Measurements from ENCODE around the gene SPAG16.
A peak's percentile ranks its signal among the peaks of the same experiment; 100 is the strongest.

Gene SPAG16

DNA sequence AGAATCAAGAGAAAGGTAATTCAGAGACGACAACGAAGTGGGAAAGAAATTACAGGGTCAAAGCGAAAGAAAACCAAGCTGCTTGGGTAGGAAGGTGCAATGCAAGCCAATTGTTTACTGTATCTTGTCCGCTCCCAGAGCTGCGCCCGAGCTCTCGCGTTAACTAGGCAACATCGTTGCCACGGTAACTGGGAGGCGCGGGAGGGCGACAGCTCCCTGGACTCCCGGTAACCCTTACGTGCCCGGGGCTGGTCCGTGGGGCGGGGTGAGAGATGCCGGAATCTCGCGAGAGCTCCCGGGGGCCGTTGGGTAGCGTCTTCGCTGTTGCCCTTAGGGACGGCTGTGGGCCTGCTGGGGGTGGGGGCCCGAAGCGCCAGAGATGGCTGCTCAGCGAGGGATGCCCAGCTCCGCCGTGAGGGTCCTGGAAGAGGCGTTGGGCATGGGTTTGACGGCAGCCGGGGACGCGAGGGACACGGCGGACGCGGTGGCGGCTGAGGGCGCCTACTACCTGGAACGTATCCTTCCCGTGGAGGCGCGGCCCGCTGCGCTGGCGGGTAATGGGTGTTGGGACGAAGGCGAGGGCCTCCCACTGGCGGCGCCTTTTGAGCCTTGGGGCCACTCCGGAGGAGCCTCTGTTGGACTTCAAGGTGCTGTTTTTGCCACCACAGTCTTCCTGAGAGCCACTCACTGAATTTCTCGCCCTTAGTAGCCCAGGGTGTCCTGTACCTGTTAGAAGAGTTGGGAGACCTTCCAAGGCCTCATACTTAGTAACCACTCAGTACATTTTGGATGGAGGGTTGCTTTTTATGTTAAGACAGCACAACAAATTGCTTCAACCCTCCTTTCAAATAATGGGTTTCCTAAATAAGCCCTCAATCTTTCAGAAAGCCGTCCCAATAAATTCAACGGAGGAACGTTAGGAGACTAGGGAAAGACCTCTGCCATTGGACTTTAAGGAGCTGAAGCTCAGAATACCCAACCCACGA is at the start of gene SPAG16:
TSS of gene SPAG16 (plus strand) at position 360 of the 986 bp plus-strand sequence.
- peak; percentile 98 for DNase-seq

DNA sequence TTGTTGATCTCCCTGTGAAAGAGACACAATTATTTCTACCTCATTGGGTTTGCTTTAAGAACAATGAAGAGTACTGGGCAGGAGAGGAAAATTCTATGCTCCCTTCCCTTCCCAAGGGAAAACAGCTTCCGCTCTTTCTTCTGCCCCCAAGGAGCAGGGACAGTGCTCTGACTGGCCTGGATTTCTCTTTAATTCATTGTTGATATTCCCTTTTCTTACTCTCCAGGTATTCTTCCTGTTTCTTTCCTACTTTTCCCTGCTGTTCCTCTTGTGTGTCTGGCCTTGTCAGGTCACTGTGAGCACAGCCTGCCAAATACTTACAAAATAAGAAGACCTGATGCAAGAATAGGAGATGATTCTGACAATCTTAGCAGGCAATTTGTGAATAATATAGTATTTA is 49.6 kb upstream of the SPAG16 start:
- DNase-seq, result no peak

DNA sequence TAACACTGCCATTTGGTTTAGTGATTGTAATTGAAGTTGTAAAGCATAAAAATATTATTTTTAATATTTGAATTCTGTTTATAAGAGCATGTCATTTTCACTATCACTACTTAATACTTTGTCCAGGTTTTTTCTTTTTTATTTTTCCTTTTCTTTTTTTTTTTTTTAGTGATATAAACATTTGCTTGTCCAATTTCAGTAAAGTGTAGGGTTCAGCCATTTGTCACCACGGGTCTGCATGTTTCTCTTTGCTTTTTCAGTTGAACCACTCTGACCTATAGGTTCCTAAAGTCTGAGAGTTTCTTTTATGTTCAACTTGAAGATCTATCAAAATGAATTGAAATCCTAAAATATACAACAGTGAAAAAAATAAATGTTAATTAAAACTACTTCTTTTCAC is 48.5 kb upstream of the SPAG16 start:
- DNase-seq, result no peak

DNA sequence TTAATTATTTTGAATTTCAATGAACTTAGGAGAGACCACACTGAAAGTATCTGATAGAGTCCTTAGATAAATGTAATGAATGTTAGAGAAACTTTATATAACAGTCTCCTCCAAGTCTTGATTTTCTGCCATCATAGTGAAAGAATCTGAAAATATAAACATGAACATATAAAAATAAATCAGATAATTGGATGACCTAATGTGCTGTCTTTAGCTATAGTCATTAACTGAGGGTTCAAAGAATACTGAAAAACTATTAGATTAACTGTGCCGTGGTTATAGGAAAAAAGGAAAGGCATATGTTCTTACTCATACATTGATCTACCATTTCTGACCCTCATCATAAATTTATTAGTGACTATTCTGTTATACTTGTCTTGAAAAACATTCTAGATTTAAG is 47.0 kb upstream of the SPAG16 start:
- no peak for DNase-seq

DNA sequence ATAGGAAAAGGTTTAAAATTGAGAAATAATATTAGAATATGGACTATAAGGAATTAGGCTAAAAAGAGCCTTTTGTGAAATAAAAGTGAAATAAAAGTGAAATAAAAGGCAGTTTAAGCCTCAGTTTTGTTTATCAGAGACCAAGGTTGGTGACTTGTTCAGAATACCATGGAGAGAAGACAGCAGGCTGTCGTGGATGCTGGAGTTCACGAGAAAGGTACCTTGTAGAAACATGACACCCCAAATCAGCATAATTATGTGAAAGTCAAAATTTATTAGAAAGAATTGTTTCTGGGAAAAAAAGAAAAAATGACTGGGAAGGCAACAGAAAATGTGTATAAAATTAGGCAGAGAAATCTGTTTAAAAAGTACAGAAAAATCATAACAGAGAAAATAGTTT is 46.5 kb upstream of the SPAG16 start:
- no peak for DNase-seq

DNA sequence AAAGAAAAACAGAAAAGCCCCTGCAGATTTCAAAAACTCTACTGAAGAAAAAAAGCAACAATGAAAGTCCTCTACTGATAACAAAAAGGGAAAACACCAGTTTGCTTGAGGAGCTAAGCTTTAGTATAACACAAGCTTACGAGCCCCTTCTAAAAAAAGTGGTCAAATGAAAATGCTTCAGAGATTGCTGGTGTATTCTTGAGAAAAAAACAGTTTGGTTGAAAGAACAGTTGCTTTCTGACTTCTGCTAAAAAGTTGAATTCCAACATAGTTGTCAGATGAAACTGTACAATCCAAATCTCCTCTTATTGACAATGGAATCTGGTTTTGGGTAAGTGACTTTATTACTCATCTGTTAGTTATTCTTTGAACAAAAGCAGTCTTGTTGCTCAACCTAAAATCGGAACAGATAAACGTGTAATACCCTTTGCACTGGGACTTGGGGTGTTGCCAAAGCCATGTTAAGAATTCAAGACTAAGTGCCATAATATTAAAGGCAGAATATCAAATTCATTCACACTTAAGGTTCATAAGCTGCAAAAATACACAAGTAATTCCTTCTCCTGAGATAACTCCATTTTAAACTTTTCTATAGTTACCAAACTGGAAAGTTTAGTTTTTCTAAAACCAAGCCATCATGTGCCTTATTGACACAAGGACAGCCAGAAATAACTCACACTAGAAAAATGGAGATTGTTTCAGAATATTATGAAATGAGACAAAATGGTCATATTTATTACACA is 45.3 kb upstream of the SPAG16 start:
- no peak for DNase-seq

DNA sequence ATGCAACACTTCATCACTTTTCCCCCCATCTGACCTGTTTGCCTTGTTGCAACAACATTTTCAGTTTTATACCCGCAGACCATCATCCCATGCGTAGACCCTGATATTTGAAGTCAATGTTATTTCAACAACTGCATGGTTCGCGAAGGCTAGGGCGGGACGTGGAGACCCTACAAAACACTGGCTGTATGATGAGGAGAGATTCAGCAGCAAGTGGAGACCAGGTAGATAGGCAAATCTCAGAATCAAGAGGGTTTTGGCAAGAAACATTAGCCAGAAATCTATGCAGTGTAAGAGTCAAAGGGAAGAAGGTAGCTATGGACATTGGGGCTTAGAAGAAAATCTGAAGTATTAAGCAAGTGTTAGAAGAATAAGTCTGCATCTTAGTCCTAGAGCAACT is 42.4 kb upstream of the SPAG16 start:
- DNase-seq, result no peak

DNA sequence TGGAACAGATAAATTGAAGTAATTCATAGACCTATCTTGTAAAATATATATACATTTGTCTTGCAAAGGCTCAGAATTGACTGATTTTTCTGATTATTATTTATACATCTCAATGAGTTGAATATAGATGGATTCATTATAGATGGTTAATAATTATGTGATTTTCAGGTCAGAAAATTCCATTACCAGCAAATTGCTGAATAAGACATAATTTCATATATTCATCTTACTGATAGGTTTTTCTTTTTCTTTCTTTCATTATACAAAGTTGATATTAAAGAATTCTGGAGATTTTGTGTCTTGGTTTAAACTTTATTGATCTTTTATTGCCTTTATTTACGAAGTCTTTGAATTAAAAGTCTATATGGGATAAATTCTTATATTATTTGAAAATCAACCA is 41.6 kb upstream of the SPAG16 start:
- no peak for DNase-seq

DNA sequence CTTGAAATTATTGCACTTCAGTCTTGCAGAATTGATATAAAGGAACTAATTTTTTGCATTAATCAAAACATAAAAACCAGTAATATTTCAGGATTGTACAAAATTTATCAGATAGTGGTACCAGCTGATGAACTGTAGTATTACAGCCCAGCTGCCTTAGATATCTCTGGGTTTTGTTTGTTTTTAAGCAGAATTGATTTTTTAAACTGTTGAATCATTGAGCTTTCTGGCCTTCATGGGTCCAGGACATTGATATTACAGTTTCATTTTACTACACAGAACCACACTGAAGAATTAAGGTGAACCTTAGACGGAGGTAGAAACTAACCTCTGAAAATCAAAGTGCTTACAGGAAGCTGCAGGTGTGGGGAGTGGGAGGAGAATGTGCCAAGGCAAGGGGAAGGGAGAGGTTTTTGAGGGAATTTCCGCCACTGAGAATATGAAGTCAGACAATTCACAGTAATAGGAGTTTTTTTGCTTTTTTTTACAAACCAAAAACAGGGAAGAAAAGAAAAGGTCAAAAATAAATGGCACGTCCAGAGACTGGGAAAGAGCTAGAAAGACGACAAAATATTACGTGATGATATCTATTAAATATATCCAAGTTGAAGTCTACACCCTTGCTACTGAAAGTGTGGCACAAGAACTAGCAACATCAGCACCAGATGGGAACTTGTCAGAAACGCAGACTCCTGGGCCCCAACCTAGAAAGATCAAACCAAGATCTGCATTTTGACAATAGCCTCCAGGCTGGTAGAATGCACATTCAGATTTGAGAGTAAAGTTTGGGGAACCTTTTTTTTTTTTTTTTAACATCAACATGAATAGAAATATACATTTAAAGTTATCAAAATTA is 40.8 kb upstream of the SPAG16 start:
- no peak for DNase-seq

DNA sequence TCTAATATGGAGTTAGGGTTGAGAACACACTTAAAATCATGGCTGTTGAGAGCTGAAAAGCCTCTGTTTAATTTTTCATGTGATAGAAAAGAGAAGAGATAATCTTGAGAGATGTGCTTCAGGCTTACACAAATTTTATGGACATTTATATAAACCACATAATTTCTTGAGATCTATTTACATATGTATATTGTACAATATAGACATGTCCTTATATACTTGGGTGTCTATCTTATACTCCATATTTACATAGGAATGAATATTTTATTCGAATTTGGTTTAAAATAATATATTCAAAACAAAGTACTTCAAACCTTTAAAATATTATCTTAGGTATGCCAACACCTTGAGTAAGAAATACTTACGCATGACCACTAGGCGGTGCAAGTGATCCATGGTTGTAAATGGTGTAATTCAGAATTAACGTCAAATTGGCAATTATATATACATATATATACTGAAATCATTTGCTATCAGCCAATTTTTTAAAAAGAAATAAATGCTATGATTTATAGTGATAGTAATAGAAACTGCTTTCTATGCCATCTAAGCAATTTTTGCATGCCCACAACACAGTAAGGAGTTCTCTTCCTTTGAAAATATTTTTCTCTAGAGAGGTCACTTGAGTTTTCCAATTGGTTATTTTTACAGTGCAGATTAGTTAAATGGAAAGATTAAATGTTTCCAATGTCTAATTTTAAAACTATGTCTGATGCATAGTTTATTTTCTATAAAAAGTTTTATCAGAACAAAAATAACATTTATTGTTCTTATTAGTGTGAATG is 37.6 kb upstream of the SPAG16 start:
- peak; percentile 69 for DNase-seq

DNA sequence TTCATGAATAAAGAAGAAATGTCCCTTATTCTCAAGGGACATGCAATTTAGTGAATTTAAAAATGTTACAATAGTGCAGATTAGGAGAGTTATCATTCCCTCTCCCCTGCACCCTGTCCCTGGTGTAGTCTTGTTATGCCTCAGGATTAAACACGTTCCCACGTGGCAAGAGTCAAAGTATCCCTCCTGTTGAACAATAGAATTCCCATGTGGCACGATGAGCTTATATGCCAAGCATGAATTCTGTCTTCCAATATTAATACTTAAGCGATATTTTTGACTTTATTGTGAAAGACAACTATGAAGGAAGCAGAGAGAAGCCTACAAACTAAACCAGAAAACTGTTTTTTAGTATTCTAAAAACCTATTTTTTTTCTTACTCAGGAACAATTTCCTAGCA is 36.7 kb upstream of the SPAG16 start:
- DNase-seq, result no peak

DNA sequence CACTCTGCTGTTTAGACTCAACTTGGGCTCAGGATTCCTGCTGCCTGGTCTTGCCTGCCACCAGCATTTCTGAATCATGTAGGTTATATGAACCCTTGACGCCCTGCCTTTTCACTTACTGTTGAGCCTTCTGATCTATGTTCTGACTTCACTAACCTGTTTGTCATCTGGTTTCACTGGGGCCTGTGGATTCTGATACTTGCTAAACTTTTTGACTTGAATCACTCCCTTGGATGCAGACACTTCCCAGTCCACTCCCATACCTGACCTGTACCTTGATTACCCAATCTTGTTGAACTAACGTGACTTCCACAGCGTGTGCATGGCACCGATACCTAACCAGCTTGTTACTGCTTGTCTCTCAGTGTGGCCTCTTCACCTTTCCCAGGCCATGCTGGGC is 35.6 kb upstream of the SPAG16 start:
- DNase-seq, result no peak

DNA sequence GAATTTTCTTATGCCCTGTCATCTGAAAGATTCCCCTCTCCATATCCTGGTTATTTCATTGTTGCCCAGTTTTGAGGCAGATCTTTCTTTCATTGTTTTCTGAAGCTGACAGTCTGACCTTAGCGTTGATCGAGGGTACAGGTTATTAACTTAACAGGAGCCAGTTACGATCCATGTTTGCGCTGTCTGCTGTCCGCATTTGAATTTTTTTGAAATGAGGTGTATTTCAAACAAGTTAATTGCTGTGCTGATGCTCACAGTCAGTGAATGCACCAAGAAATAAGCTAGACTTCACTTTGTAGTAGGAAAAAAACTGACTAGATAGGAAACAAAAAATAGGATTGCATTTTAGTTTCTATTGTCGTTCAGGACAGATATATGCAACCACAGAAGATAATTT is 34.8 kb upstream of the SPAG16 start:
- DNase-seq, result no peak

DNA sequence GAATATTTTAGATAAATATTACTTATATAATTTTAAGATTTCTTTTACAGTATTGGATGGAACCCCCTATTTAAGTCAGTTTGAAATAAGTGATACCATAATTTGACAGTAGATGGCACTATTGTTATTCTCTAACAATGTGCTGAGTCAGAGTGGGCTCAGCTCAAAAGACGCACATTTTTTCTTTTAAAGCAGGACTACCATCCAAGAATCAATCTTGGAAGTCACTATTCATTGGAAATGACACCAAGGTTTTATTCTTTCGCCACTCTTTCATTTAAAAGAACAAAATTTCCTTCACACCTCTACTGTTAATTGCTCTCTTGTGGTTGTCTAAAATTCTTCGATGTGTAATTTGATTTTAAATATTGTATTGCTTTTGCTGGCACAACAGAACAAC is 32.6 kb upstream of the SPAG16 start:
- DNase-seq, result no peak

DNA sequence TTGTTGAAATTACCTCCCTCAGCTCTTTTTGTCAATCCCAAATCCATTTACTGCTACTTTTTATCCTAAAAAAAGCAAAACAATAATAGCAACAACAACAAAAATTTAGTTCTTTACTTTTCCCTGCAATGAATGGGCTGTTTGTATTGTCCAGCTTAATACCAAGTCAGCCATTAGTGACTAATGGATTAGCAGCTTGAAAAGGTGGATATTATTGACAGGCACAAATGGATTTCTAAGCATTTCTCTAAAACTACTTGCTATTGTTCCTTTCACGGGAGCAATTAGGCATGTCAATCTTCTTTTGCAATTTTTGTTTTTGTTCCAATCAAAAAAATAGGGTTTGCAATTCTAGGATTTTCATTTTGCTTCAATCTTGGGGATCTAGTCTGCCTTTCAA is 32.1 kb upstream of the SPAG16 start:
- no peak for DNase-seq

DNA sequence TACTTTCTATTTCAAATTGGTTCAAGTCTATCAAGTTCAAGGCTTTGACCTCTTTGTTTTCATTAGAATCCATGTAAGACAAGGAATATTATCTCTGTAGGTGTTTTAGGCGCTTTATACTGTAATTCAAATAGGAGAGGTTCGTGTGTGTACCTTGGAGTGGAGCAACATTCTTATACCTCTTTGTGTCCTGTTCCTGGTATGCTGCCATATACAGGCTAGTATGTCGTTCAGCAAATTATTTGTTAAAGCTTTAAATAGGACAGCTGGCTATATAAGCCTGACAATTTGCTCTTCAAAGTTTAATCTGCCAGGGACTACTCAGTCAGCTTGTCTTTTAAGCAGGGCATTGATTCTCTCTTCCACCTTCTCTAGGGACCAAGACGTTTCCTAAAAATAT is 31.1 kb upstream of the SPAG16 start:
- DNase-seq, result no peak

DNA sequence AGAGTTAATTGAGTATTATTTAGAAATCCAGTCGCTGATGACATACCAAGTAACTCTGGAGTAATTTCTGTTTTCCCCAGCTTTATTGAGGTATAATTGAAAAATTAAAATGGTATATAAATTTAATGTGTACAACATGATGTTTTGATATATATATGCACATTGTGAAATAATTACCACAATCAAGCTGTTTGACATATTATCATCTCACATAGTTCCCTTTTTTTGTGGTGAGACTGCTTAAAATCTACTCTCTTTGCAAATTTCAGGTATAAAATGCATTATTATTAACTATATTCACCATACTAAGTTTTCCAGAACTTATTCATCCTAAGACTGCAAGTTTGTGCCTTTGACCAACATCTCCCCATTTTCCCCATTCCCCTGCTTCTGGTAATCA is 25.0 kb upstream of the SPAG16 start:
- DNase-seq, result no peak

DNA sequence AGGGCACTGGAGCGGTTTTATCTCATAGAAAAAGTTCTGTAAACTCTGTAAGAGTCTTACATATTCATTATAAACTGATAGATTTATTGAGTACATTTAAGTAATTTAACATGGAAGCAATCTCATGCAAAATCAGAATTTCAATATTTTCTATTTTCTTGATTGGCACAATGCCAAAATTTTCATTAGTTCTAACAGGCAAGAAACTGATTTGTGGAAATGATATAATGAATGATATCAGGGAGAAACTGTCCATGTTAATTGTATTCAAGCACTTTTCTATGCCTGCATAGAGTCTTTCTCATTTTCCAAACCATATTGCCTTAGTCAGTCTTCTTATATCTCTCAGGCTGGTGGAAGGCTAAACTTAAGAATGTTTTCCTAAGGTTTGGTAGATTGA is 23.0 kb upstream of the SPAG16 start:
- DNase-seq, result no peak

DNA sequence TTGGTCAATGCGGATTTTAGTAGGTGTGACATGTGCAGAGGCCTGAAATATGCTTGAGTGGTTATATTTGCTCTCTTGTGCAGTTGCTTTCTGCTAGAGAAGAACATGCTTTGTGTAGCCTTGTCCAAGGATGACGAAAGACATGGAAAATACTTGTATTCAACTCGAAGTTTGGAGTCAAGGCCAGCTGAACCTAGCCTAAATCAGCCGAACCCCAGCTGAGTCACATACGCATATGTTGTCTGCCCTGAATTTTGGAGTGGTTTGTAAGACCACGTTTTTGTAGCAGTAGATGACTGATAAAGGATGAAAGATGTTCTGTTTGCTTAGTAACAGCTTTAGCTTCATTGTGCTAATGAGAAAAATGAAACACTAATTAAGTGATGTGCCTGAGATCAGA is 22.5 kb upstream of the SPAG16 start:
- no peak for DNase-seq

DNA sequence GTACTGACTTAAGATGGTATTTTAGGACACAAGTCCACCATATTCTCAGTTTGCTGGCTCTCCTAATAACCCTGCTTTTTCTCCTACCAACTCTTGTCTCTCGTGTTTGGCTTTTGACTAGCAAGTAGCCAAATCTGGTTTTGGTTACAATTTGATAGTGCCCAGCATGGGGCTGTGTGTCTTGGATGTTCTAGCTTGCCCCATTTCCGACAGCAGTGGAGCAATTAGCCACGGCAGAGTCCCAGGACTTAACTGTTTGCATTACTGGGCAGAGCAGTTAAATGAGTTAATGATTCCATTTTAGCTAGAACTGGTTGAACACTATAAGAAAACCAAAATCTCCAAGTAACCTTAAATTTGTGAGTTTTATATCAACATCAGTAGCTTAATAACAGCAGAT is 18.6 kb upstream of the SPAG16 start:
- no peak for DNase-seq

DNA sequence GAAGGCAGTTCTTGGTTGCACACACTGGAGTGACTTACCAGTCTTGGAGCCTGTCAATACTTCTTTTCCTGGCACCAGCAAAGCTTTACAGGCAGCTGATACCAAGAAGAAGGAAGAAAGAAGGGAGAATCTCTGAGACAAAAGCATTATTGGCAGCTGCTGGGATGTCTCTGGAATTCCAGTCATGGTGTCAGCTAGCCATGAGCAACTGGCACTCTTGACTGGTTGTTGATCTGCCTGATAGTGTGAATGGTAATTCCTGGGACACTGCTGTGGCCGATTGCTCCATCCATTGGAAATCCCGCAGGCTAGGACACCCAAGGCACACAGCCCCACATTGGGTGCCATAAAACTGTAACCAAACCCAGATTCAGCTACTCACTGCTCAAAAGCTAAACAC is 17.8 kb upstream of the SPAG16 start:
- no peak for DNase-seq

DNA sequence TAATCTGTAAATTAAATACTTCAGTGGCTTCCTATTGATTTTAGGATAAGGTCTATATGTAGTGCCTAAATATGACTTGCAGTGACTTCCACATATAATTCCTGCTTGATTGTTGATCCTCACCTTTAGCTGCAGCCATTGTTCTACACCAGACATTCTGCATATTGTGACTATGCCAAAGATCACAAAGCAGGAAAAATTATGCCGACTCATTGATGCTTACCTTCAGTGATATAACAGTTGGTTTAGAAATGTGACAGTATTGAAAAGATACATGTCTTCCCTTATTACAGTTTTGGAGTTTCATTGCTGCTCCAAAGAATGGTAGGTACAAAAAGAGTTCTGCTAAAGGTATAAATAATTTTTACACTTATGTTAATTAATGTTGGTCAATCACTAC is 12.3 kb upstream of the SPAG16 start:
- no peak for DNase-seq

DNA sequence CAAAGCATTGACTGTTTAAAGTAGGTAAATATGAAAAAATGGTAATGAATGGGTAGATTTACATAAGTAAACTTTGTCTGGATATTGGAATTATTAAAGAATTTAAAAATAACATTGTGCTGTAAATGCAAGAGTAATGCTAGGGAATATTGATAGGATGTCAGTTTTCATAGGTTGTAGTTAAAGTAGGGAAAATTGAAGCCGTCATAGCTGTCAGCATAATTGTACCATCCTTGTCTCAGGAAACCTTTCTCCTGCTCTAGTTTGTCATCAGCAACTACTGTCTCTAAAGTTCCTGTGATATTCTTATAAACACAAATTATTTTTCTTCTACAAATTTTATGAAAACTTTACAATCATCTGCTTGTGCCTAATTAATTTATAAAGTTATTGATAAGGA is 10.1 kb upstream of the SPAG16 start:
- no peak for DNase-seq

All from activated CD4-positive, alpha-beta T cell treated with anti-CD3 and anti-CD28 coated beads for 48 hours (primary cell).